ENCODE data around the gene PHF21B.

Gene PHF21B

GRCh38 chr22:45034821-45035220, 25.0 kb upstream of the PHF21B start:
- no peak overlapping the region for H3K4me3 ChIP-seq (replicated peaks in 1 of 2; ENCODE audit: low read depth in 2 of 2, low read length in 2 of 2)
- no peak for DNase-seq (ENCODE audit: low read depth in 2 of 2)
- TF ChIP-seq CTCF (IDR thresholded peaks at IDR 0.05; ENCODE audit: low read depth, low read length), result no peak

- H3K4me3 ChIP-seq (replicated peaks in 1 of 2; ENCODE audit: low read depth in 2 of 2, low read length in 2 of 2), result no peak overlapping the region
- TF ChIP-seq CTCF (IDR thresholded peaks at IDR 0.05; ENCODE audit: low read depth, low read length), result no peak
- DNase-seq (ENCODE audit: low read depth in 2 of 2), result no peak
Observed at GRCh38 chr22:45034156-45034555, 24.4 kb upstream of the PHF21B start.

GRCh38 chr22:45033136-45033535, 23.3 kb upstream of the PHF21B start:
- no peak for DNase-seq (ENCODE audit: low read depth in 2 of 2)
- no peak for TF ChIP-seq CTCF (IDR thresholded peaks at IDR 0.05; ENCODE audit: low read depth, low read length)
- no peak overlapping the region for H3K4me3 ChIP-seq (replicated peaks in 1 of 2; ENCODE audit: low read depth in 2 of 2, low read length in 2 of 2)

- no peak overlapping the region for H3K4me3 ChIP-seq (replicated peaks in 1 of 2; ENCODE audit: low read depth in 2 of 2, low read length in 2 of 2)
- no peak for TF ChIP-seq CTCF (IDR thresholded peaks at IDR 0.05; ENCODE audit: low read depth, low read length)
- no peak for DNase-seq (ENCODE audit: low read depth in 2 of 2)
Observed at GRCh38 chr22:45031629-45032403, 22.0 kb upstream of the PHF21B start.

GRCh38 chr22:45029501-45029900, 19.7 kb upstream of the PHF21B start:
- no peak for TF ChIP-seq CTCF (IDR thresholded peaks at IDR 0.05; ENCODE audit: low read depth, low read length)
- H3K4me3 ChIP-seq (replicated peaks in 1 of 2; ENCODE audit: low read depth in 2 of 2, low read length in 2 of 2), result no peak overlapping the region
- DNase-seq (ENCODE audit: low read depth in 2 of 2), result no peak

- TF ChIP-seq CTCF (IDR thresholded peaks at IDR 0.05; ENCODE audit: low read depth, low read length), result no peak
- H3K4me3 ChIP-seq (replicated peaks in 1 of 2; ENCODE audit: low read depth in 2 of 2, low read length in 2 of 2), result no peak overlapping the region
- DNase-seq (ENCODE audit: low read depth in 2 of 2), result no peak
Observed at GRCh38 chr22:45026511-45026910, 16.7 kb upstream of the PHF21B start.

GRCh38 chr22:45023431-45023830, 13.6 kb upstream of the PHF21B start:
- DNase-seq (ENCODE audit: low read depth in 2 of 2), result no peak
- H3K4me3 ChIP-seq (replicated peaks in 1 of 2; ENCODE audit: low read depth in 2 of 2, low read length in 2 of 2), result no peak overlapping the region
- TF ChIP-seq CTCF (IDR thresholded peaks at IDR 0.05; ENCODE audit: low read depth, low read length), result no peak
